Measurements from ENCODE around the gene USP35.

Gene USP35

DNA sequence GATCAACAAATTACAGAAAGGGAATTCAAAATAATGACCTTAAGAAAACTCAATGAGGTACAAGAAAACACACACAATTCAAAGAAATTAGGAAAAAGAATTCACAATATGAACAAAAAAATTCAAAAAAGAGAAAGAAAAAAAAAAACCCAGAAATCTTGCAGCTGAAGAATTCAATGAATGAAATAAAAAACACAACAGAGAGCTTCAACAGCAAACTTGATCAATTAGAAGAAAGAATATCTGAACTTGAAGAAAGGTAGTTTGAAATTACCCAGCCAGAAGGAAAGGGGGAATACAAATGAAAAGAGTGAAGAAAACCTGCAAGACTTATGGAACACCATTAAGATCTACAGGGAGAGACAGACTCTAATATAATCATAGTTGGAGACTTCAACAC, 52.8 kb downstream of the USP35 start:
- DNase-seq, result no peak

- DNase-seq, result no peak
Observed at GRCh38 chr11:78244080-78244479, 55.4 kb downstream of the USP35 start.

DNA sequence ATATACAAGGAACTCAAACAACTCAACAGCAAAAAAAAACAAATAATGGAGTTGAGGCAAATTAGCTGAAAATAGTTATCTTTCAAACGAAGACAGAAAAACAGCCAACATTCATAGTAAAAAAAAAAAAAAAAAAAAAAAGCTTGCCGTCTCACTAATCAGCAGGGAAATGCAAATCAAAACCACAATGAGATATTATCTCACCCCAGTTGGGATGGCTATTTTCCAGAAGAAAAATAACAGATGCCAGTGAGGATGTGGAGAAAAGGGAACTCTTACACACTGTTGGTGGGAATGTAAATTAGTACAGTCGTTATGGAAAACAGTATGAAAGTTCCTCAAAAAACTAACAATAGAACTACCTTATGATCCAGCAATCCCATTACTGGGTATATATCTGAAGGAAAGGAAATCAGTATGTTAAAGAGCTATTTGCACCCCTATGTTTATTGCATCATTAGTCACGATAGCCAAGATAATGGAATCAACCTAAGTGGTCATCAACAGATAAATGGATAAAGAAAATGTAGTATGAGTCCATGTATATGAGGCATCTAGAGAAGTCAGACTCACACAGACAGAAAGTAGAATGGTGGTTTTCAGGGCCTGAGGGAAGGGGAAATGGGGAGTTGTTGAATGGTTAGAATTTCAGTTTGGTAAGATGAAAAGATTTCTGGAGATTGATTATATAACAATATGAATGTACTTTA, 56.0 kb downstream of the USP35 start:
- no peak for DNase-seq

DNA sequence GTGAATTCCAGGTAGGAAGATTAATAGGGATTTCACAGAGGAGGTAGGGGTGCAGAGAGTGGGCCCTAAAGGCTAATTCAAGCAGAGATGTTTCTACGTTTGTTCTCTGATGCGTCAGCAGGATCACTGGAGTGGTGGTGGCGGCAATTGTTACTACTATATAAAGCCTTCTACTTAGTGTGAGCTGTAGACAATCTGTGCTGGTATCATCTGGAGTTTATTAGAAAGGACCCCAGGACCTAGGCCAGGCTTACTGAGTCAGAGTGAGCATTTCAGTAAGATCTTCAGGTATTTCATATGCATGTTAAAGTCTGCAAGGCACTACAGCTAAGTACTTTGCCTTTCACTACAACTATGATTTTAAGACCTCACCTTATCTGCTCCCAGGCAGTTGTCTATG, 59.5 kb downstream of the USP35 start:
- DNase-seq, result no peak

DNA sequence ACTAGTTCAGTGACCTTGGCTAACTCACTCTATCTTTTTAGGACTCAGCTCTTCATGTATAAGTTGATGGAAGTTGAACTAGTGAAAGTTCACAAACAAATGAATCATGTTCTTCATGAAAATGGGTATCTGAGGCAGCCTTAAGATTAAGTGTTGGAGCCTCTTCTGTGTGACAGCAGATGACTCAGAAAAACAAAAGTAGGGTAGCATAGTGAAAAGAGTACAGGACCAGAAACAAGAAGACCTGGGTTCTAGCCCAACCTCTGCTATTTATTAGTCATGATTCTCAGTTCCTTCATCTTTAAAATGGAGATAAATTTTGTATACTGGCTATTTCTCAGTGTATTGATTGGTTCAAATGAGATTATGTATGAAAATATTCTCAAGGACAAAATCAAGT, 60.2 kb downstream of the USP35 start:
- DNase-seq, result no peak

DNA sequence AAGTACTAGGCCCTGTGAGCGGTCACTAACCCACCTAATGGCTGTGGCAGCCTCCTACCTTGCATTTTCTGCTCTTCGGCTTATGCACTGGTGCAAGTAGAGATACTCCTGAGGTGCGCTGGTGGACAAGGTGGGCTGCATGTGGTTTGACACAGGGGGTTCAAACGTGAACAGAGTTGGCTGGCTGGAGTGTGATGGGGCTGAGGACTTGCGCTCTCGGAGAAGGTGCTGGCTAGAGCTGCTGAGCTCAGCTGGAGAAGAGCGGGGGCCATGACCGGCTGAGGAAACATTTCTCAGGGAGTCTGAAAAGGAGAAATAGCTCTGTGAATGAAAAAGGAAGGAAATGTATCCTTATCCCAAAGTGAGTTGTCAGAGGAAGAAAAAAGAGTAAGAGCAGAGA, 61.4 kb downstream of the USP35 start:
- DNase-seq, result no peak

GRCh38 chr11:78251083-78251775, 62.5 kb downstream of the USP35 start:
- no peak for DNase-seq

- no peak for DNase-seq
Observed at GRCh38 chr11:78253797-78254196, 65.1 kb downstream of the USP35 start.

DNA sequence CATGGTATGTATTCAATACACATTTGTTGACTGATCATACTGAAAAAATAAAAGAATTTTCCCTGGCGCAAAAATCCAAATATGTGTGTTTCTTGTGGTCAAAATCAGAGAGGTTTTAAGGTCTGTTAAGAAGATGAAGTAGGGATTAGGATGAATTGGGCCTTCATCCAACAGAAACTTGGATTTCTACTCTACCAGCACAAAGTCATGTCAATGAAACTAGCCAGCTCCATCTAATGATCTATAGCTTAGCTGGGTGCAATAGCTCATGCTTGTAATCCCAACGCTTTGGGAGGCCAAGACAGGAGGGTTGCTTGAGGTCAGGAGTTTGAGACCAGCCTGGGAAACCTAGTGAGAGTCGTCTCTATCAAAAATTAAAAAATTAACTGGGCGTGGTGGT, 65.5 kb downstream of the USP35 start:
- DNase-seq, result no peak

DNA sequence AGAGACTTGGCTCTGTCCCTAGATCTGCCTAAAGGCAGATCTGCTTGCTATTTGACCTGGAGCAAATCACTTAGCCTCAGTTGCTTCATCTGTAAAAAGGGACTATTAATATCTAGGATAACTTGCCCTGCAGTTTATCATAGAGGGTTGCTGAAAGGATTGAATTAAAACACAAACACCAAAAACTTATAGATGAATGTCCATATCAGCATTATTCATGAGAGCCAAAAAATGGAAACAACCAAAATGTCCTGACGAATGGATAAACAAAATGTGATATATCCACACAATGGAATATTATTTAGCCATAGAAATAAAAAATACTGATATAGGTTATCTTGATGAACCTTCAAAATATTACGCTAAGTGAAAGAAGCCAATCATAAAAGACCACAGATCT, 67.2 kb downstream of the USP35 start:
- no peak for DNase-seq

DNA sequence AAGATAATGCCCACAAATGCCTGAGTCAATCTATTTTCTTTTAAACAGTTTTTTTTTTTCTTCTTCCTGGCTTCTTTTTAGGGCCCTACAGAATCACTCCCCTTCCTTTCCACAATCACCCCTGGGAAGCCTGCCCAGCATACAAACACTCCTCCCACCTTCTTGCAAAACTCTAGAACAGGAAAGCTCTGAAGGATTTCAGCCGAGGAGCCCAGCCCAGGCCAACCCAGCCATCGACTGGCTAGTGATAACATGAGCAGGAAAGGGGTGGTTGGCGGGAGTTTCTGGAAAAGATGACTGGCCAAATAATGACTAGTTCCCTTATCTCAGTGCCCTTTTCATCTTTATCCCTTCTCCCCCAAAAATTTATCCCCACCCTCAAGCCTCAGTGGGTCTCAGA, 68.2 kb downstream of the USP35 start:
- no peak for DNase-seq

DNA sequence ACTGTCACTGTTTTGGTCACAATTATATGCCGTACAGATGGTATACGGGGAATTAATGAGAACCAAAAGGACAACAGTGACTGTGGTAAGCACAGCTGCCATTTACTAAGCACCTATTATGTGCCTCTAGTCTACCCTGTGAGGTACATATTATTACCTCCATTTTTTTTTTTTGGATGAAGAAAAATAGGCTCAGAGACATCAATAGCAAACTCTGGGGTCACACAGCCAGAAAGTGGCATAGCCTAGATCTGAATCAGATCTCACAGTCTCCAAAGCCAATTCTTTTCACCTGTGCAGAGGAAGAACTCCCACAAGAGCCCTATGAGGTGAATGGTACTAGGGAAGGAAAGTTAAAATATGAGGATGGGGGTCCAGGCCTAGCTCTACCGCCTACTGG, 68.9 kb downstream of the USP35 start:
- no peak for DNase-seq

DNA sequence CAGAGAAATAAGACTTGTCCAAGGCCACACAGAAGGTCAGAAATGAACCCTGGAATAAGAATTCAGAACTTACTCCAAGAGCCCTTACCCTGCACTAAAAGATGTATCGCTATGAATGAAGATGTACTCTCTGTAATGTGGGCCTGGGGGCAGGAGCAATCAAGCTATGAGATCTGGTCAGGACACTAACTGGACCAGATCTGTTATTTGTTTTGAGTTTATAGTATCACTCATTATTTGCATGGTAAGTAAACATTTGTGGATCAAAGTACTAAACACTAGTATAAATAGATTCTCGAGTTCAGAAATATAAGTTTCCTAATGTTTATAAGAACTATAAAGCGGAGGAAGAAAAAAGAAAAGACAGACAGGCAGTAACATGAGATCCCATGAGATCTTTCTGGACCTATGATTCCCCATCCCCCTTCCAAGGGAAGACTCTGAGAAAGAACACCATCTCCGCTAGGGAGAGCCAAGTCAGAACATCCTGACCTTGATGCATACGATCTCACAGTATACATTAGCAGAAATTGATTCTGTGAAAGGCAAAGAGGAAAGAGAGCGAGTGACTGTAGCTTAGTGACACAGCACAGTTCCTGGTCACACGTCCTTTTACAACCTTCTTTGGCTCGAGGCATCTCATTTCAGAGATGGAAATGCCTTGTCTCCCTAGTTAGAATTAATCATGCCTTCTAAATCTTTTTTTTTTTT, 71.2 kb downstream of the USP35 start:
- DNase-seq, result no peak

GRCh38 chr11:78261367-78261766, 72.6 kb downstream of the USP35 start:
- DNase-seq, result no peak

DNA sequence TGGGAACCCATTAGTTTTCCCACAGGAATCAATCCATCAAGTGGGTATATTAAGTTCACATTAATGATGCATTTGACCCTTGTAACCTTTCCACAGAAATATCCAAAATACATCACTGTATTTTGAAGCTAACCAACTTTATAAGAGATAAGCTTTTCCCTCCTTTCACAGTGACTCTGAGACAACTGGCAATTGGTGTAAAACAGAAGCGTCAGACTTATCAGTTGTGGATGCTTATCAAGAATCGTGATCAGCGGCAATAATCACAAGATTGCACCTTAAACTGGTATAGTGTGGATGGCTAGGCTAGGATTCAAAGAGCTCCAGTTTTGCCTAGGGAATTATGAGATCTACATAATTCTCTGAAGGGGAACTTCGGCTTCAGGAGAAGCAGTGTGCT, 73.1 kb downstream of the USP35 start:
- DNase-seq, result no peak

DNA sequence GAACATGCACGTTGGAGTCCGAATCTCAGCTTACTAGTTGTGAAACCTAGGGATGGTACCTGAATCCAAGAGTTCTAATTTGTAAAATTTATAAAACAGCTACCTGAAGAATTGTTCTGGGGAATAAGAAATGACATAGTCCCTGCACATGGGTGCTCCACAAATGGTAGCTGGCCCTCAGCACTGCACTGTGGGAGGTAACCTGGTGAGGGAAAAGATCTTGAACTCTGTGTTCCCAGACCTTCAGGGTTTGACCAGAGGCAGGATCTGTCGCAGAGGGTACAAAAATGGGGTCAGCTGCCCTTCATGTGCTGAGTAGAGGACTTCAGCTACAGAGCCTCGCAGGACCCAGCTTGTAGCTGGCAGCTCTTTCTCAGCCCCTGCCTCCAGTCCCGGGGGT, 73.5 kb downstream of the USP35 start:
- DNase-seq, result no peak

GRCh38 chr11:78262691-78263090, 74.0 kb downstream of the USP35 start:
- no peak for DNase-seq
